Prostate gland (tissue), 2 donors: ENCODE results near the gene GP9. TPM values are rescaled to one million over a fixed set of nuclear protein-coding genes. Genes with fewer than 3 reads are reported as not detected.

Experiments
- DNase-seq: peaks from one replicate; pipeline ENCODE4 v3.0.0-alpha.2; 2019; ENCODE audit warnings: low spot score
- H3K27ac ChIP-seq, 2 donors: fragments of 200-600 bp; sonication (generic); 2 replicates each; pipeline ENCODE4 v1.5.1; 2017 to 2019
- H3K27me3 ChIP-seq: fragments of 200-600 bp; sonication (generic); replicated peaks from 2 replicates; pipeline ENCODE4 v1.5.1; 2019; ENCODE audit not compliant: insufficient read depth
- H3K36me3 ChIP-seq, 2 donors: fragments of 200-600 bp; sonication (generic); 1 replicate in 1 of 2; 2 replicates in 1 of 2; pipeline versions ENCODE4 v1.5.1 to v1.8.1; 2017 to 2019
- H3K4me1 ChIP-seq: fragments of 200-600 bp; sonication (generic); replicated peaks from 2 replicates; pipeline ENCODE4 v1.5.1; 2019
- H3K4me3 ChIP-seq, 2 donors: fragments of 200-600 bp; sonication (generic); 2 replicates each; pipeline ENCODE4 v1.5.1; 2017 to 2019
- H3K9me3 ChIP-seq: fragments of 200-600 bp; sonication (generic); 2 replicates; pipeline ENCODE4 v1.5.1; 2017
- CTCF ChIP-seq, 4 experiments: fragments of 200-600 bp in 2 of 4; fragments of 450-650 bp in 2 of 4; sonication (generic) in 2 of 4; IDR thresholded peaks; 1 replicate in 3 of 4; 2 replicates in 1 of 4; pipeline ENCODE4 v1.5.1; 2016 to 2019; ENCODE audit warnings: antibody characterized with exemption in 4 of 4, mild to moderate bottlenecking in 2 of 4, moderate library complexity in 2 of 4
- POLR2A ChIP-seq: fragments of 450-650 bp; IDR thresholded peaks from one replicate; pipeline ENCODE4 v1.6.1; 2016; ENCODE audit warnings: antibody characterized with exemption, mild to moderate bottlenecking
- POLR2AphosphoS5 ChIP-seq: sonication (generic); formaldehyde crosslinking; IDR thresholded peaks from one replicate; pipeline ENCODE4 v1.6.1; 2017; ENCODE audit warnings: antibody characterized with exemption
- WGBS: methylation state at CpG from one replicate; pipeline ENCODE4 v1.1.5; 2018; 5-methylcytosine and 5-hydroxymethylcytosine counted together
- intact Hi-C: fragments of 100-400 bp; cut with DNase I; formaldehyde crosslinking; loops from one replicate; pipeline ENCODE4 v1.14.2; 2022
- total RNA-seq, 2 donors: library from RNA; depleted of rRNA; stranded (reverse); fragments of >200 nt; gene quantifications; one replicate each; pipeline ENCODE4 v1.1.0, GENCODE V29; 2016

GP9 gene
- total RNA-seq, 2 donors from 2014 or later, result not detected

DNA sequence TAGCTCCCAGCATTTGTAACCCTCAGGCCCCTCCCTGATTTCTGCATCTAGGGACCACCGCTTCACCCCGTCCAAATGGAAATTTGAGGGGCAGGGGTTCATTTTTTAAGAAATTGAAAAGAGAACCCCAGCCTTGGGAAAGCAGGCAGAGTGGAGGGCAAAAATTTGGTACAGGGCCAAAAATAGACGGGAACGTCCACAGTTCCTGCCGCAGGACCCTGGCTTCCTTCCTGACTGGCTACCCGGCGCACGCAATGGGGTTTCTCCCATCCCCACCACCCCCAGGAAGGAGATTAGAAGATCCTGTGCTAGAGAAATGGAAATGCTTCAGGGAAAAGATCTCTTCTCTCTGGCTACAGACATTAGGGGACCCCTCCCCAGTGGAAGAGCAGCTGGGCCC lies 20.9 kb downstream of the GP9 start:
- WGBS, result 79% methylated on average over 8 of the region's 8 CpGs
- H3K4me1 ChIP-seq, result no peaks in the 10 kb centered on the region
- intact Hi-C loops, result loop anchor here (10.0 kb wide), 1 partner anchor 107 kb away; no protein-coding TSS in a partner anchor
- H3K36me3 ChIP-seq, result no peaks in the 10 kb centered on the region
- no peaks in the 10 kb centered on the region for H3K27me3 ChIP-seq
- no peaks in the 10 kb centered on the region for H3K9me3 ChIP-seq
- no peak for DNase-seq
- no peak for TF ChIP-seq CTCF (IDR thresholded peaks at IDR 0.05)
- no peak for TF ChIP-seq POLR2AphosphoS5
- TF ChIP-seq POLR2A, result no peak
- H3K4me3 ChIP-seq, result no peak overlapping the region
- no peak overlapping the region for H3K27ac ChIP-seq

- no peak overlapping the region for H3K4me3 ChIP-seq
- H3K27ac ChIP-seq, result no peak overlapping the region
- H3K36me3 ChIP-seq, result no peaks in the 10 kb centered on the region
- WGBS, result 82% methylated on average over 9 of the region's 9 CpGs
- no peaks in the 10 kb centered on the region for H3K27me3 ChIP-seq
- H3K4me1 ChIP-seq, result no peaks in the 10 kb centered on the region
- no peaks in the 10 kb centered on the region for H3K9me3 ChIP-seq
- TF ChIP-seq CTCF (IDR thresholded peaks at IDR 0.05) (no peak), POLR2AphosphoS5 (no peak)
- intact Hi-C loops, result loop anchor here (10.0 kb wide), 1 partner anchor 107 kb away; no protein-coding TSS in a partner anchor
- DNase-seq, result no peak
Observed at GRCh38 chr3:129082026-129082425, 21.4 kb downstream of the GP9 start.

DNA sequence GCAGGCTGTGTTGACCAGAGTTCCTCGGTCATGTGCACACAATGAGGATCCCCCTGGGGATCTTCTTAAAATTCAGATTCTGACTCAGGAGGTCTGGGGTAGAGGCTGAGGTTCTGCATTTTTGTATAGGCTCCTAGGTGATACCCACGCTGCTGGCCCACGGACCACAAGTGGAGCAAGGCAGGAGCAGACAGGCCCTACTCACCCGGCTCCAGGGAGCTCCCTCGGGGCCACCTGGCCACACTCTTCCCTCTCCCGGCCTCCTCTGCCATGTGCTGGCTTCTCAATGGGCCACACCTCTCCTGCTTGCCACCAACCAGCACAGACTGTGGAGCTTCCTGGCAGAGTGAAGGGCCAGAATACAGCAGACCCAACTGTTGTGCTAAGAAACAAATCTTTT lies 23.9 kb downstream of the GP9 start:
- no peaks in the 10 kb centered on the region for H3K27me3 ChIP-seq
- WGBS, result 88% methylated on average over 6 of the region's 6 CpGs
- DNase-seq, result no peak
- TF ChIP-seq POLR2A (no peak), POLR2AphosphoS5 (no peak), CTCF (IDR thresholded peaks at IDR 0.05) (no peak)
- no peaks in the 10 kb centered on the region for H3K36me3 ChIP-seq
- no peak overlapping the region for H3K4me3 ChIP-seq
- no peaks in the 10 kb centered on the region for H3K9me3 ChIP-seq
- intact Hi-C loops, result loop anchor here (10.0 kb wide), 1 partner anchor 110 kb away; no protein-coding TSS in a partner anchor
- H3K4me1 ChIP-seq, result peaks cover 4% of the 10 kb centered on the region
- H3K27ac ChIP-seq, result no peak overlapping the region

GRCh38 chr3:129085165-129085715 lies 24.7 kb downstream of the GP9 start:
- no peak for DNase-seq
- Histone ChIP-seq H3K9me3 (no peaks in the 10 kb centered on the region), H3K4me3 (no peak overlapping the region), H3K4me1 (peaks cover 4% of the 10 kb centered on the region), H3K27me3 (no peaks in the 10 kb centered on the region), H3K27ac (no peak overlapping the region), H3K36me3 (no peaks in the 10 kb centered on the region)
- TF ChIP-seq CTCF (IDR thresholded peaks at IDR 0.05) (no peak), POLR2A (no peak), POLR2AphosphoS5 (no peak)
- WGBS, result 94% methylated on average over 12 of the region's 12 CpGs
- intact Hi-C loops, result loop anchor here (10.0 kb wide), 1 partner anchor 110 kb away; no protein-coding TSS in a partner anchor

GRCh38 chr3:129085818-129086217 lies 25.2 kb downstream of the GP9 start:
- Histone ChIP-seq H3K4me3 (no peak overlapping the region), H3K4me1 (peaks cover 4% of the 10 kb centered on the region), H3K27ac (no peak overlapping the region), H3K9me3 (no peaks in the 10 kb centered on the region), H3K27me3 (no peaks in the 10 kb centered on the region), H3K36me3 (no peaks in the 10 kb centered on the region)
- intact Hi-C loops, result loop anchor here (10.0 kb wide), 1 partner anchor 111 kb away; no protein-coding TSS in a partner anchor
- 92% methylated on average over 4 of the region's 4 CpGs for WGBS
- TF ChIP-seq POLR2AphosphoS5 (no peak), POLR2A (no peak), CTCF (IDR thresholded peaks at IDR 0.05) (no peak)
- no peak for DNase-seq
